ENCODE data around the gene BCR. TPM values are rescaled to one million over a fixed set of nuclear protein-coding genes. Genes with fewer than 3 reads are reported as not detected.

BCR gene
- total and polyA plus RNA-seq, 2 of the 13 experiments (the other 11 are each of a cell fraction or from before 2014, with no cell fraction given) = 19.9 to 33.6 TPM

GRCh38 chr22:23258826-23259170, 78.5 kb downstream of the BCR start (continued):
- TF ChIP-seq, protein P1, sequence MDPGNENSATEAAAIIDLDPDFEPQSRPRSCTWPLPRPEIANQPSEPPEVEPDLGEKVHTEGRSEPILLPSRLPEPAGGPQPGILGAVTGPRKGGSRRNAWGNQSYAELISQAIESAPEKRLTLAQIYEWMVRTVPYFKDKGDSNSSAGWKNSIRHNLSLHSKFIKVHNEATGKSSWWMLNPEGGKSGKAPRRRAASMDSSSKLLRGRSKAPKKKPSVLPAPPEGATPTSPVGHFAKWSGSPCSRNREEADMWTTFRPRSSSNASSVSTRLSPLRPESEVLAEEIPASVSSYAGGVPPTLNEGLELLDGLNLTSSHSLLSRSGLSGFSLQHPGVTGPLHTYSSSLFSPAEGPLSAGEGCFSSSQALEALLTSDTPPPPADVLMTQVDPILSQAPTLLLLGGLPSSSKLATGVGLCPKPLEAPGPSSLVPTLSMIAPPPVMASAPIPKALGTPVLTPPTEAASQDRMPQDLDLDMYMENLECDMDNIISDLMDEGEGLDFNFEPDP (CRISPR knock-in tag; conservative IDR thresholded peaks at IDR 0.05) = no peak
- TF ChIP-seq GLI4 (CRISPR knock-in tag; IDR thresholded peaks at IDR 0.05; ENCODE audit: borderline replicate concordance) (no peak), TARDBP (CRISPR knock-in tag; IDR thresholded peaks at IDR 0.05) (no peak), HOXA7 (CRISPR knock-in tag; IDR thresholded peaks at IDR 0.05) (no peak), MEIS1 (CRISPR knock-in tag; IDR thresholded peaks at IDR 0.05; ENCODE audit: borderline replicate concordance) (no peak)

- no peak overlapping the region for H3K4me3 ChIP-seq (replicated peaks in 1 of 3; ENCODE audit: insufficient read depth in 1 of 3, low read depth in 2 of 3, low read length in 3 of 3)
- no peak for DNase-seq (ENCODE audit: low spot score)
- H3K27me3 ChIP-seq (ENCODE audit: control insufficient read depth in 1 of 2, insufficient read depth in 2 of 2, low read length in 2 of 2) = no peaks in the 10 kb centered on the region
- CTCF ChIA-PET (ENCODE audit: low intra/inter-chr PET ratio, low total read pairs) = no interaction called here
- no peak for FAIRE-seq
- no TSS peak for BruUV-seq (replicated peaks)
- intact Hi-C loops (cut with micrococcal nuclease; ENCODE audit: unreplicated experiment) (no loop called here), in situ Hi-C loops (cut with HindIII; ENCODE audit: extremely low pct_ligation_motif_present, low pct_unique_long_range_greater_than_20kb) (no loop called here)
- H3K4me2 ChIP-seq (ENCODE audit: low read depth, low read length) = no peak overlapping the region
- TF ChIP-seq SRF (IDR thresholded peaks at IDR 0.05; ENCODE audit: low read depth, low read length) = no peak
- TF ChIP-seq, protein P2, sequence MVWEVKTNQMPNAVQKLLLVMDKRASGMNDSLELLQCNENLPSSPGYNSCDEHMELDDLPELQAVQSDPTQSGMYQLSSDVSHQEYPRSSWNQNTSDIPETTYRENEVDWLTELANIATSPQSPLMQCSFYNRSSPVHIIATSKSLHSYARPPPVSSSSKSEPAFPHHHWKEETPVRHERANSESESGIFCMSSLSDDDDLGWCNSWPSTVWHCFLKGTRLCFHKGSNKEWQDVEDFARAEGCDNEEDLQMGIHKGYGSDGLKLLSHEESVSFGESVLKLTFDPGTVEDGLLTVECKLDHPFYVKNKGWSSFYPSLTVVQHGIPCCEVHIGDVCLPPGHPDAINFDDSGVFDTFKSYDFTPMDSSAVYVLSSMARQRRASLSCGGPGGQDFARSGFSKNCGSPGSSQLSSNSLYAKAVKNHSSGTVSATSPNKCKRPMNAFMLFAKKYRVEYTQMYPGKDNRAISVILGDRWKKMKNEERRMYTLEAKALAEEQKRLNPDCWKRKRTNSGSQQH (CRISPR knock-in tag; IDR thresholded peaks at IDR 0.05; ENCODE audit: low read depth) = no peak
- no peak for TF ChIP-seq XRCC5 (optimal IDR thresholded peaks at IDR 0.05; ENCODE audit: low read length)
- peak; percentile 54 for TF ChIP-seq STAG1 (CRISPR knock-in tag; IDR thresholded peaks at IDR 0.05)
- no peak for TF ChIP-seq DDIT3 (CRISPR knock-in tag; IDR thresholded peaks at IDR 0.05)
- peak; percentile 33 for TF ChIP-seq CTCF (CRISPR knock-in tag; IDR thresholded peaks at IDR 0.05)
- no peak for TF ChIP-seq HHEX (CRISPR knock-in tag; IDR thresholded peaks at IDR 0.05)
- H3K79me2 ChIP-seq (ENCODE audit: insufficient read depth, low read length) = no peaks in the 10 kb centered on the region
- H2AFZ ChIP-seq (ENCODE audit: low read length) = no peak overlapping the region
- H3K9ac ChIP-seq (ENCODE audit: insufficient read depth, low read depth, low read length) = no peak overlapping the region
- no peak; the same call in 1 of the 3 replicates for ATAC-seq
- no peak overlapping the region for H3K27ac ChIP-seq (ENCODE audit: extremely low read length, insufficient read depth, low read length)
- peaks cover 28 to 91% of the 10 kb centered on the region in 2 experiments for H3K36me3 ChIP-seq (replicated peaks in 1 of 2; ENCODE audit: control insufficient read depth in 1 of 2, insufficient read depth in 2 of 2, low read length in 2 of 2)
- 97% methylated on average over 12 of the region's 13 CpGs for WGBS (ENCODE audit: low lambda C conversion rate)
- H3K9me3 ChIP-seq (ENCODE audit: low read length) = no peaks in the 10 kb centered on the region
- peaks cover 14% of the 10 kb centered on the region for H3K4me1 ChIP-seq (ENCODE audit: insufficient read depth, low read length)
- POLR2A ChIA-PET = no interaction called here
- H4K20me1 ChIP-seq (ENCODE audit: insufficient read depth, low read length) = no peaks in the 10 kb centered on the region; the same call in 1 of the 2 replicates
Measured at GRCh38 chr22:23259916-23260644, 79.8 kb downstream of the BCR start.
